ENCODE measurements around the gene ALG2.
"Not testable (repeated sequence)": the region's sequence is repeated elsewhere in the genome, so short reads cannot be mapped to it uniquely, and the experiment has no call there.

The ALG2 gene

GRCh38 chr9:99237849-99238248, 16.1 kb upstream of the ALG2 start:
- DNase-seq = not testable (repeated sequence)

- no peak for DNase-seq
Measured at GRCh38 chr9:99237356-99237755, 15.6 kb upstream of the ALG2 start.

GRCh38 chr9:99235926-99236634, 14.3 kb upstream of the ALG2 start:
- DNase-seq = no peak

GRCh38 chr9:99235069-99235468, 13.3 kb upstream of the ALG2 start:
- no peak for DNase-seq

GRCh38 chr9:99234618-99235017, 12.9 kb upstream of the ALG2 start:
- no peak for DNase-seq

GRCh38 chr9:99231711-99232110, 10.0 kb upstream of the ALG2 start:
- no peak for DNase-seq

GRCh38 chr9:99230206-99230605, 8.5 kb upstream of the ALG2 start:
- DNase-seq = no peak

- no peak for DNase-seq
Measured at GRCh38 chr9:99226054-99226453, 4.3 kb upstream of the ALG2 start.

GRCh38 chr9:99224445-99224844, 2.7 kb upstream of the ALG2 start:
- DNase-seq = no peak

GRCh38 chr9:99222416-99223270, 901 bp upstream of the ALG2 start:
- no peak for DNase-seq

- DNase-seq = no peak
Measured at GRCh38 chr9:99221266-99221620, 499 bp downstream of the ALG2 start.

GRCh38 chr9:99220011-99220410, 1.7 kb downstream of the ALG2 start:
- no peak for DNase-seq

- no peak for DNase-seq
Measured at GRCh38 chr9:99216073-99216472, 5.7 kb downstream of the ALG2 start.

GRCh38 chr9:99213197-99213596, 8.5 kb downstream of the ALG2 start:
- DNase-seq = no peak

GRCh38 chr9:99211746-99212145, 10.0 kb downstream of the ALG2 start:
- DNase-seq = no peak

GRCh38 chr9:99210572-99210971, 11.2 kb downstream of the ALG2 start:
- no peak for DNase-seq

GRCh38 chr9:99201603-99202002, 20.1 kb downstream of the ALG2 start:
- no peak for DNase-seq

GRCh38 chr9:99199938-99200539, 21.7 kb downstream of the ALG2 start:
- no peak for DNase-seq

GRCh38 chr9:99197987-99198386, 23.8 kb downstream of the ALG2 start:
- DNase-seq = no peak

- DNase-seq = no peak
Measured at GRCh38 chr9:99197124-99197630, 24.6 kb downstream of the ALG2 start.

GRCh38 chr9:99196484-99196883, 25.3 kb downstream of the ALG2 start:
- not testable (repeated sequence) for DNase-seq

GRCh38 chr9:99193466-99193821, 28.3 kb downstream of the ALG2 start:
- no peak for DNase-seq

GRCh38 chr9:99192786-99193465, 28.8 kb downstream of the ALG2 start:
- no peak for DNase-seq
